ENCODE measurements around the gene MDC1.

Gene MDC1

DNA sequence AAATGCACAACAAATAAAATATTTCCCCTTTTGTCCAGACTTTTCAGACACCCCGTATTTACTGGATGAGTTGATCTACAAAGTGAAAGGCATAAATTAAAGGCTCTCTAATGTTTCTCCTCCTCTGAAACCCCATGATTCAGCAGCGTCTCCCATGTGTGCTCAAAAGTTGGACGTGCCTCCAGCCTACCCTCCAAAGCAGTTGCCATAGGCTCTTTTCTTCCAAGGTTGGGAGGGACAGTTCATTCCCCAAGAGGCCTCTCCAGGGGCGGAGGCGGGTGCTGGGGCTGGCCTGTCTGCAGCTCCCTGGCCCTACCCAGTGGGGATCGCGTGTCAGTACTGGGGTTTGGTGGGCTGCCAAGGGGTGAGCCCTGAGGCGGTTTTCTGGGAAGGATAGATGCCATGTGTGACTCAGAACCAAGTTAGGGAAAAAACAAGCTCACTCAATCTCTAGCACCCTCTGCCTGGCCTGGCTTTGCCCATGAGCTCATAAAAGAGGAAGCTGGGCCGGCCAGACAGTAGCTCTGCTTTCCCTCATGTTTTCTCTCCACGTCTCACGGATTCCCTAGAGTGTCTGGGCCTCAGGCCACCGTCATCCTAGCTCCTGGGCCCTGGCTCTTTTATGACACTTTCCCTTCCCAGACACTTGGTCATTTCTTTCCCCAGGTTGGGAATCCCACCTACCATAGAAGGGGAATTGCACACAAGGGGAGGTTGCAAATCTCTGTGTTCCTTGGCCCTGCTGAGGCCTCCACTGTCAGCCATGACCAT is 35.3 kb upstream of the MDC1 start:
- ATAC-seq (peak; percentile 64), DNase-seq (no peak)
- Mint-ChIP-seq H3K4me1 (peaks cover 60% of the 10 kb centered on the region), H3K4me3 (no peak overlapping the region), H3K27ac (peak overlapping the region; percentile 32), H3K36me3 (ENCODE audit: low read depth) (no peaks in the 10 kb centered on the region), H3K27me3 (no peaks in the 10 kb centered on the region), H3K9me3 (no peaks in the 10 kb centered on the region)

DNA sequence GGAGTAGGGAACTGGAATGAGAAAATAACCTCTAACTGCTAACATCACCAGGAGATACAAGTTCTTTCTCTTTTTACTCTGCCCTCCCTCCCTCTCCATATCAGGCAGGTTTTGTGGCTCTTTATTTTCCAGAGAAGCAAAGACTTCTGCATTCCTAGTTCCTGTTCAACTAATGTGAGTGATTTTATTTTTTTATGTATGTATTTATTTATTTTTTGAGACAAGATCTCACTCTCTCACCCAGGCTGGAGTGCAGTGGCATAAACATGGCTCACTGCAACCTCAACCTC is 33.2 kb upstream of the MDC1 start:
- Mint-ChIP-seq H3K4me1 (peaks cover 70% of the 10 kb centered on the region), H3K27me3 (no peaks in the 10 kb centered on the region), H3K4me3 (no peak overlapping the region), H3K36me3 (ENCODE audit: low read depth) (no peaks in the 10 kb centered on the region), H3K27ac (no peak overlapping the region), H3K9me3 (no peaks in the 10 kb centered on the region)
- ATAC-seq (no peak), DNase-seq (no peak)

DNA sequence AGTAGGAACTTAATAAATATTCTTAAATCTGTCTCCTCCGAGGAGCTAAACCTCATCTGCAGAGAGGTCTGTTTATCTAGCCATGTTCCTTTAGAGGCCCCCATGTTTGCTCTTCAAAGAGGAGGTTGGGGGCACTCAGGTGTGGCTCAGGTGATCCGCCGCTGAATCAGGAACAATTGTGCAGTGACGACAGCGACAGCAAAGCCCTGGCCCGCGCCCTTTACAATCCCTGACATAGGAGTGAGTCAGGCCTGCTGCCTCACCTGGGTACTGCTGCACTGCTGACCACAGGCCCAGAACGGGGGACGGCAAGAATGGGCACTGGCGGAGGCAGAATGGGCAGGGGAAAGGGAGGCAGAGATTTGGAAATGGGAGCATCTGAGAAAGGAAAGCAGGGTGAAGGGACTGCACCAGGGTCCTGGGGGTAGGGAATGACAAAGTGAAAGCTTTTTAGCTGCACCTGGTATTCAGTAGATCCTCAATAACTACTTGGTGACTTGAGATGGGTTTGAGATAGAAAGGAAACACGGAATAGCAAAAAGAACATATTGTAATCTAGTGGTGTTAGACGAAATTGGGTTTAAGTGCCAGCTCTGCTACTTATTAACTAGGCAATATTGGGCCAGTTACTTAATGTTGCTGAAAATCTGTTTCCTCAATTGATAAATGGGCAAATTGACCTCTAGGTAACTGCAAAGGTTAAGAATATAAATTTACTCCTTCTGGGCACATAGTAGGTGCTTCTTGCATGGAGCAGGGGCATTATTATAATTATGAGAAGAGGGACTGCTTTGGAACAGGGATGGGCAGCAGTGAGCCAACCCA is 32.7 kb upstream of the MDC1 start:
- H3K4me1 Mint-ChIP-seq, result peaks cover 72% of the 10 kb centered on the region
- DNase-seq, result no peak
- H3K36me3 Mint-ChIP-seq (ENCODE audit: low read depth), result no peaks in the 10 kb centered on the region
- ATAC-seq, result no peak
- no peak overlapping the region for H3K27ac Mint-ChIP-seq
- H3K27me3 Mint-ChIP-seq, result no peaks in the 10 kb centered on the region
- H3K9me3 Mint-ChIP-seq, result no peaks in the 10 kb centered on the region
- no peak overlapping the region for H3K4me3 Mint-ChIP-seq

DNA sequence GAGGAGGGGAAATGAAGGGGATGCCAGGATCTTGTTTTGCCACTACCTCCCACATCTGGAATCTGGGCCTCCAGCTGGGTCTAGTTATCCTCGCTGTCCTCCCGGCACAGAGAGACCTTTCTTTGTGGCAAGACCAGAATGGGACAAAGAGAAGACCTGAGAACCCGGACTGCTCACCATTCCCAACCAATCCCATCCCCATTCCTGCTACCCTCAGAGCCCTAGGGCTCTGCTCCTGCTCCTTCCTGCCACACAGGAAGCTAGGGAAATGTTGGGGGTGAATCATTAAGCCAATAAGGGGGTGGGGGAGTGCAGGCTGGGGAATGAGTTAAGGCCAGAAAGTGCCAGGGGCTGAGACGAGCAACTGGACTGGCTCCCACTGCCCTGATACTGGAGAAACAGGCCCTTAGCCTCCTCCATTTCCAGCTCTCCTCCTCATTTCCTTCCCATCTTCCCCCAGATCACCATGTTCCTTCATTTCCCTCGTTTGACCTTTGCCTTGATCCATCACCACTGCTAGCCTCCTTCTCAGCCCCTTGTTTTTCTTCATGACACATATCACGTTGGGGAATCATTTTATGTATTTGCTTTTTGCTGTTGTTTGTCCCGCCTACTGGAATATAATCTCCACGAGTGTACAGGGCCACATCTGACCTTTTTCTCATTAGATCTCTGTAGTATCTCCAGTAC is 31.9 kb upstream of the MDC1 start:
- Mint-ChIP-seq H3K4me3 (no peak overlapping the region), H3K9me3 (no peaks in the 10 kb centered on the region), H3K27me3 (no peaks in the 10 kb centered on the region), H3K36me3 (ENCODE audit: low read depth) (peaks cover 4% of the 10 kb centered on the region), H3K4me1 (peaks cover 70% of the 10 kb centered on the region), H3K27ac (no peak overlapping the region)
- no peak for DNase-seq
- no peak for ATAC-seq

DNA sequence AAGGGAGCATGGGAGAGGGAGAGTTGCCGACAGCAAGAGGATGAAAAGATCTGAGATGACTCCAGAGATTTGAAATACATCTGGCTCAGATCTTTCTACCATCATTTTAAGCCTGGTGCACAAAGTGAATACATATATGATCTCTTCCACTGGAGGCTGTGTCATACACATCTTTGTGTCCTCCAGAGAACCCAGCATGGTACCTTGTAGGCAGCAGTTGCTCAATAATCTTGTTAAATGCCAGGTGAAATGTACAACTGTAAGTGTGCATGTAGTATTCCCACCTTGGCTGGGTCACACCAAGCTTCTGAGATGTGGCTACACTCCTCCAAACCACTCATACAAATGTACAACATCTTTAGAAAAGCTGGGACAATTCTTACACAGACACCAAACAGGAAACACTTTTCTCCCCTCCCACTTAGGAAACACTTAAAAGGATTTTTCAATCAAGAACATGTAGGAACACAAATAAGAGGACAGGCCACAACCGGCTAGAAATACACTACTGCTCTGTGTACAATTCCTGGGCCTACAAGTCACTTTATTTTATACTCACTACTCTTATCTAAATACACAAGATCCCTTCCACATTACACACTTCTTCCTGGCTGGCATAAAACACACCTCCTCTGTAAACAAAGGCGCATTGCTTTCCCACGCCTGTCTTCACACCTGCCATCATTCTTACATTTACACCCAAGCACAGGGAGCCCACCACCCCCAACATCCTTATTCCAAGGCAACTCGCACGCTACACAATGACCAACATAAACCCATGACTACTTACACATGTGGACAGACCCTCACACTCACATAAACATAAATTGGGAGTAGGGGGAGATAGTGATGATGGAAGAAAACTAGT is 31.1 kb upstream of the MDC1 start:
- Mint-ChIP-seq H3K9me3 (no peaks in the 10 kb centered on the region), H3K4me3 (no peak overlapping the region), H3K36me3 (ENCODE audit: low read depth) (peaks cover 12% of the 10 kb centered on the region), H3K27ac (peak overlapping the region; percentile 8), H3K4me1 (peaks cover 73% of the 10 kb centered on the region), H3K27me3 (peaks cover 4% of the 10 kb centered on the region)
- DNase-seq, result no peak
- no peak for ATAC-seq

DNA sequence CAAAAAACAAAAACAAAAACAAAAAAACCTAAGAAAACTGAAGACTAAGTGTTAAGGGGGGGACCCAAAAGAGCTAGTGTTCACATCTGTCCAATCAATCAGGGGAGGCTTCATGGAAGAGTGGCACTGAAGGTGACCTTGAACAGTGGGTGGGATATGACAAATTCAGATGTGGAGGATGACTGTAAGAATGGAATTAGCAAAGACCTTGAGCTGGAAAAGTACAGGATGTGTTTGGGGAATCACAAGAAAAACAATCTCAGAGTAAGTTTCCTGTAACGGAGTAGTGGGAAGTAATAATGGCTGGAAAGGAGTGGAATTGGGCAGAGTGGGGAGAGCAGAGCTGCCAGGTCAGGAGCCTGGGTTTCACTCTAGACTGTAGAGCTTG is 30.2 kb upstream of the MDC1 start:
- H3K27ac Mint-ChIP-seq, result peak overlapping the region; percentile 15
- H3K27me3 Mint-ChIP-seq, result peaks cover 5% of the 10 kb centered on the region
- peaks cover 66% of the 10 kb centered on the region for H3K4me1 Mint-ChIP-seq
- ATAC-seq (no peak), DNase-seq (no peak)
- no peaks in the 10 kb centered on the region for H3K9me3 Mint-ChIP-seq
- peaks cover 18% of the 10 kb centered on the region for H3K36me3 Mint-ChIP-seq (ENCODE audit: low read depth)
- no peak overlapping the region for H3K4me3 Mint-ChIP-seq

DNA sequence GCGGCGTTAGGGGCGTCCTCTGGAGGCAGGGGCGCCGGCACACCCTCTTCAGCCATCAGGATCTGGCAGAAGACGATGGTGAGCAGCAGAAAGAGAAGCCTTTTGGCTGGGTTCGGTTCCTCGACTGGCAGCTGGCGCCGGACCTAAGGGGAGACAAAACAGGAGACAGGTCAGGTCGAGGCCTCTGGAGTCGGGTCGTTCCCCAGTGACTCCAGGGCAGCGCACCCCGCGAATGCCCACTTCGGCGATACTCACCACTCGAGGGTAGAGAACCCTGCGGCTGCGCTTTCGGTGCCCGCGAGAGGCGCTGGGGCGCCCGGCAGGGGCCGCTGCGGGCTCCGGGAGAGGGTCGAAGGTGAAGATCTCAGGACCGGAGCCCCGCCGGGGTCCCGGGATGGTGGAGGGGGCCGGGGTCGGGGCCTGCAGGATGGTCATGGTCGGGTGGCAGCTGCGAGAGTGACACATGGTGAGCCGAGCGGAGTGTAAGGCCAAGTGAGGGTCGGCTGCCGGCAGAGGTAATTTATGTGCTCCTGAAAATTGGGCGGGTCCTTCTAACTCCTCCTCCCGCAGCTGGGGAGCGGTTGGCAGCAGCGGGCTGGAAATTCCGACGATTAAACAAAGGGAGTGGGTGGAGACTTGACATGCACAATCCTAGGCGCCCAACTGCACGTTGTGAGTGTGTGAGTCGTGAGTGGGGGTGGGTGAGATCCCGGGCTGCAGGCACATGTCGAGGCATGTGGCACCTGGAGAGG is 27.1 kb upstream of the MDC1 start, which contains the start of gene IER3:
Gene IER3 (minus strand): TSS at position 494 of the 752 bp plus-strand sequence. CDS start 29 bp downstream, at position 465.
- peak; percentile 91 for DNase-seq
- peak within 1 kb of the TSS; percentile 96 for H3K4me3 Mint-ChIP-seq
- no peaks in the 10 kb centered on the region for H3K9me3 Mint-ChIP-seq
- H3K27me3 Mint-ChIP-seq, result peaks cover 5% of the 10 kb centered on the region
- H3K4me1 Mint-ChIP-seq, result peaks cover 79% of the 10 kb centered on the region
- ATAC-seq, result peak; percentile 31
- peaks cover 44% of the 10 kb centered on the region for H3K36me3 Mint-ChIP-seq (ENCODE audit: low read depth)
- peak within 1 kb of the TSS; percentile 97 for H3K27ac Mint-ChIP-seq

DNA sequence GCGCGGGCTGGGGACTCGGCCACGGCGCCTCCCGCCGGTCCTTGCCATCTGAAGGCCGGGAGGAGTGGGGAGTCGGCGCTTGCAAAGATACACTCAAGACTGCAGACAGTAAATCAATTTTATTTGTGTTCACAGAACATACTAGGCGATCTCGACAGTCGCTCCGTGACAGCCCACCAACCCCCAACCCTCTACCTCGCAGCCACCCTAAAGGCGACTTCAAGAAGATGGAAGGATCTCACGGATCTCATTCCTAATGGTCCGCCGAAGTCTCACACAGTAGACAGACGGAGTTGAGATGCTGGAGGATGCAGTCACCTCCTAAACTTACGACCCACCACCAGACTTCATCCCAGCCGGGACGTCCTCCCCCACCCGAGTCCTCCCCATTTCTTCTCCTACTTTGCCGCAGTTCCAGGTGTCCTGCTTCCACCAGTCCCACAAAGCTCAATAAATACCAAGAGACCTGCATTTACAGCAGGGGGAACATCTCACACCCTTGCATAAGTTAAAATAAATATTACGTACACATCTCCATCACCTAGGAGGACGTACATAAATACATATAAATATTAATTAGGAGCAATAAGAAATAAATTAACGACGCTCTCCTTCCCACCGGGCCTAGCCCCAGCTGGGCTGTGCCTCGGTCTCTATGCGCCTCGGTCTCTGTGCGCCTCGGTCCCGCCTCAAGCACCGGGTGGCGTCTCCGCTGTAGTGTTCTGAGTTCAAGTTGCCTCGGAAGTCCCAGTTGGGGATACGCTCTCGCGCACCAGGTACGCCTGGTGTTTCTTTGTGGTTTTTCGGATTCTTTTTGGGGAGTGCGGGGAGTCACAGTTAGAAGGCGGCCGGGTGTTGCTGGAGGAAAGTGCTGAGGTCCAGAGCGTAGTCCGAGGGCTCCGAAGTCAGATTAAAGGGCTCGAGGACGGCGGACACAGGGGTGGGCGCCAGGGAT is 26.3 kb upstream of the MDC1 start:
- ATAC-seq, result no peak
- DNase-seq, result peak; percentile 42
- H3K4me1 Mint-ChIP-seq, result peaks cover 81% of the 10 kb centered on the region
- H3K4me3 Mint-ChIP-seq, result peak overlapping the region; percentile 96
- peaks cover 52% of the 10 kb centered on the region for H3K36me3 Mint-ChIP-seq (ENCODE audit: low read depth)
- no peaks in the 10 kb centered on the region for H3K9me3 Mint-ChIP-seq
- H3K27ac Mint-ChIP-seq, result peak overlapping the region; percentile 97
- peaks cover 5% of the 10 kb centered on the region for H3K27me3 Mint-ChIP-seq

DNA sequence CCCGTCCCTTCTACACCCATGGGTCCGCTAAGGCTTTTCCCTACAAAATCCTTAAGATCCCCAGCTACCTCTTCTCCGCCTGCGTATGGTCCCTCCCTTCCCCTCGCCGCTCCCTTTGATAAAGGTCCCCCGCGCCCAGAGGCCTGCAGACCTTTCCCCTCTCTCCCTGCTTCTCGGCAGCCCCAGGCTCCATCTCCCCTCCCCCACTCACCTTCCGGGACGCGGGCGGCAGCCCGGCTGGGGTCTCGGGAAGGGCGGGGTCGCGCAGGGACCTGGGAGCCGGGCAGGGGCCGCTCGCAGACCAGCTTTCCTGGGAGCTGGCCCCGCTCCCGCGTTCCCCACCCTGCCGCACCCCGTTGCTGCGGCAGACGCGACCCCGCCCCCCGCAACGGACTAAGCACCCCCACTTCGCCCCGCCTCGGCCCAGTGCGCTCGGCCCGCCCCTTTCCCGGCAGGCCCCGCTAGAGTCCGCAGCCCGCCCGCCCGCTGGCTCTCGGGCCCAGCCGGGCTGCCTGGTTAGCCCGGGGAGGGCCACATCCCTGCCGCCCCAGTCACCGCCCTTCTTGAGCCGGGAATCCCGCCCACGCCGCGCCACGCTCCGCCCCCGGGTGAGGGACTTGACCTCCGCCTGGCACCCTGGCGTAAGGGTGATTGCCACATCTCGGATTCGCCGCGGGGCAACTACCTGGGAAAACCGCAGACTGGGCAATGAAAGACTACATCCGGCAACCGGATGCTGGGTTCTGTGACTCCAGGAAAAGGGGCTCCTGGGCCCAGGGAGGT is 25.4 kb upstream of the MDC1 start, which contains the start of gene FLOT1:
Gene FLOT1 (minus strand): TSS at position 372 of the 783 bp plus-strand sequence. CDS start 498 bp downstream, outside the sequence.
- H3K4me3 Mint-ChIP-seq, result peak within 1 kb of the TSS; percentile 96
- peaks cover 5% of the 10 kb centered on the region for H3K27me3 Mint-ChIP-seq
- peaks cover 81% of the 10 kb centered on the region for H3K4me1 Mint-ChIP-seq
- ATAC-seq, result peak; percentile 78
- peaks cover 55% of the 10 kb centered on the region for H3K36me3 Mint-ChIP-seq (ENCODE audit: low read depth)
- H3K9me3 Mint-ChIP-seq, result no peaks in the 10 kb centered on the region
- DNase-seq, result peak; percentile 99
- H3K27ac Mint-ChIP-seq, result peak within 1 kb of the TSS; percentile 97

DNA sequence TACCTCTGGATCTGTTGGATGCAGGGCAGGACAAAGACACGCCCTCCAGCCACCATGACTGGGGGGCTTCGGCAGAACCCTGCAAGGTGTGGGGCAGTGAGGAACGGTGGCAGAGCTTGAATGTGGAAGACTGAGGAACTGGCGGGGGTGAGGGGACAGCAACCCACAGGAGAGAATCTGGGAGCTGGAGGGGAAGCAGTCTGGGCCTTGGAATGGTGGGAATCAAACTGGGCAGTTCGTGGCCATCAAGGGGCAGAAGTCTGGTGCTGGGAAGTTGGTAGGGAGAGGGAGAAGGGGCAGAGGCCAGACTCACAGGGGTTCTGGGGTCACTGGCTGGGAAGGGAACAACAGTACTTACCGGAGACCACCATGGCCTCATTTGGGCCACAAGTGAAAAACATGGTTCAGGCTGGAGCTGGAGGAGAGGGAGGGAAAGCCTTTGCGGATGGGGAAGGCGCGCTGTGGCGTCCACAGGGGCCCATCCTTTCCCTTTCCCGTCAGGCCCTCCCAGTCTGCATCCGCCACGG is 24.8 kb upstream of the MDC1 start:
- Mint-ChIP-seq H3K4me1 (peaks cover 83% of the 10 kb centered on the region), H3K4me3 (peak overlapping the region; percentile 96), H3K36me3 (ENCODE audit: low read depth) (peaks cover 62% of the 10 kb centered on the region), H3K27me3 (peaks cover 5% of the 10 kb centered on the region), H3K9me3 (no peaks in the 10 kb centered on the region), H3K27ac (peak overlapping the region; percentile 85)
- DNase-seq (no peak), ATAC-seq (no peak)

DNA sequence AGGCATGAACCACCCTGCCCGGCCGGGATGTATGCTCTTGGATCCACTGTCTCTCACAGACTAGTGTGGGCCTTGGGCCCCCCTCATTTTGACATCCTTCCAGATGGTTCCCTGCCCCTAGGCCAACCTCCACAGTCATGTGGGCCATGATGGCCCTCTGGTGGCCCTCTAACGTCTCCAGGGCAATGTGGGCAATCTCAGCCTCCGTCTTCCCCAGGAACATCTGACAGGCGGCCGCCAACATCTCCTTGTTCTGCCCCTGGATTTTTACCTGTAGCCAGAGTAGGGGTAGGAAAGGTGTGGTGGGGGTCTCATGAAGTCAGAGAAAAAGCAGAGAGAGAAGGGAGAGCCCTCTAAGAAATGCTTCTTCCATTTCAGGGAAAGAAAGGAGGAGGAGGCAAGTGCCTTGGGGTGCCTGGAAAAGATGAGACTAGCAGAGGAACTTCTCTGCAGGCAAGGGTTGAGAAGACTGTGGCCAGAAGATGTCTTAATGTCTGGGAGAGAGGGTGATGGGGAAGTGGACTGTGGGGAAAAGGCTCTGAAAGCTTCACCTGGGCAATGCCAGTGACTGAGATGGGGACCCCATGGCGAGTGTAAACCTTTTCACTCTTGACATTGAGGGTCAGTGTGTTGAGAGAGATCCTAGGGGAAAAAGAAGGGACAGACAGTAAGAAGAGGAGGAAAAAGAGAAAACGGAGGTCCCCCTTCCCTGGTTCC is 24.1 kb upstream of the MDC1 start:
- DNase-seq, result peak; percentile 42
- Mint-ChIP-seq H3K9me3 (no peaks in the 10 kb centered on the region), H3K4me1 (peaks cover 86% of the 10 kb centered on the region)

More for the DNA sequence above, 24.1 kb upstream of the MDC1 start:
- Mint-ChIP-seq H3K4me3 (peak overlapping the region; percentile 96), H3K36me3 (ENCODE audit: low read depth) (peaks cover 66% of the 10 kb centered on the region), H3K27ac (peak overlapping the region; percentile 85), H3K27me3 (peaks cover 5% of the 10 kb centered on the region)
- no peak for ATAC-seq
